ENCODE results near the gene FBLN7. TPM values are rescaled to one million over a fixed set of nuclear protein-coding genes. Genes with fewer than 3 reads are reported as not detected.
"Not testable (repeated sequence)": the region's sequence is repeated elsewhere in the genome, so short reads cannot be mapped to it uniquely, and the experiment has no call there.

Gene FBLN7
- total RNA-seq, 1 experiment from 2014 or later: 0.04 TPM

DNA sequence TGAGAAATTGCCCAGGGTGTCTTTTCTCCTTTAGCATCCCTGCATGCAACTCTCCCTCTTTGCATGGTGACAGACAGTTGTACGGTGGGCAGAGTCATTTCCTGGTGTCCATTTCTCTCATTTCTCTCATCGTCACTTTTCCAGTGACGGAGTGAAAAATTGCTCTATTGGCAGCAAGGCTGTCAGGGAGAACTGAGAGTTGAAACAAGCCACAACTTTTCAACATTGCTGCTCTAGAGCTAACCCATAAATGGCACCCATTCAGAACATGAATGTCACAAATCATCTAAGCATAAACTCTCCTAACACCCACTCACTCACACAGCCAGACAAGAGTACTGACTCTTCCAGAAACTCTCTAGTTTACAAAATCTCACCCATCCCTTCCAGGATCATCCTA lies 61.0 kb downstream of the FBLN7 start:
- DNase-seq: no peak
- no peak overlapping the region for H3K27ac ChIP-seq
- no peak overlapping the region for H3K4me3 ChIP-seq
- H3K9me3 ChIP-seq (replicated peaks): peaks cover under 1% of the 10 kb centered on the region
- H3K4me1 ChIP-seq: no peaks in the 10 kb centered on the region
- H3K36me3 ChIP-seq: no peaks in the 10 kb centered on the region
- H3K27me3 ChIP-seq: no peaks in the 10 kb centered on the region

DNA sequence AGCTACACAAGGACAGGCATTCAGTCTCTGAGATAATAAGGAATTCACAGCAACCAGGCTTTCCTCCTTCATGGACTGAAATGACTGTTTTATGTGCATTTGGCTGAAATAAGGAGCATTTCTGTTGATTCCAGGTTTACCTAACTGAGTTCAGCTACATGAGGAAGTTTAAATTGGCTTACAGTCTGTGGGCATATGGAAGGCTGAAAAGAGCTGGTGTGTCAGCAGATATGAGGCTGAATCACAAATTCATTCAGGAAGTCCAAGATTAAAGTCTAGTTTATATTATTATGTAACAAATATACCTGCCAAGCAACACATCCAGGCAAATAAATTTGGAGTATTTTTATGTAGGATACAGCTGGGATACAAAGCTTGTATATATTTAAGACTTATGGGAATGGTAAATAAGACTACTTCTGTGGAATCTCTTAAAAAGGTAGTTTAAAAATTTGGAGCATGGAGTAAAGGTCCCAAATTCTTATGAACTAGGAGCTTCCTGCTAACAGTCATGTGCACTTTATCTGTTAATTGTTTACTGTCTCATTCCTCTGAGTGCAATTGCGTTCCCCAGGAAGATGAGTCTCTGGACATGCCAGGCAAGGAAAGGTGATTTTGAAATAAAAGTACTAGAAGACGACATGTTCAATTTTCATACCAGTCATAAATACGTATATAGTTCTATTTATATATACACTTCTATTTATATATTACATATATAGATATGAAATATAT lies 63.7 kb downstream of the FBLN7 start:
- H3K4me3 ChIP-seq: no peak overlapping the region
- H3K4me1 ChIP-seq: no peaks in the 10 kb centered on the region
- no peaks in the 10 kb centered on the region; the same call in 1 of the 2 replicates for H3K36me3 ChIP-seq
- no peak overlapping the region for H3K27ac ChIP-seq
- no peaks in the 10 kb centered on the region for H3K27me3 ChIP-seq
- DNase-seq: no peak
- peaks cover 6% of the 10 kb centered on the region for H3K9me3 ChIP-seq (replicated peaks)

- Histone ChIP-seq H3K36me3 (no peaks in the 10 kb centered on the region; the same call in 1 of the 2 replicates), H3K9me3 (replicated peaks) (peaks cover 6% of the 10 kb centered on the region), H3K27ac (no peak overlapping the region), H3K4me3 (no peak overlapping the region), H3K27me3 (no peaks in the 10 kb centered on the region), H3K4me1 (no peaks in the 10 kb centered on the region)
- DNase-seq: peak in 1 of 2 experiments; percentile 33
Observed at GRCh38 chr2:112204411-112204810, 66.2 kb downstream of the FBLN7 start.

- H3K9me3 ChIP-seq (replicated peaks); H3K4me1 ChIP-seq; H3K27ac ChIP-seq; H3K27me3 ChIP-seq; DNase-seq; H3K4me3 ChIP-seq; H3K36me3 ChIP-seq: not testable (repeated sequence)
Observed at GRCh38 chr2:112207905-112208304, 69.7 kb downstream of the FBLN7 start.

DNA sequence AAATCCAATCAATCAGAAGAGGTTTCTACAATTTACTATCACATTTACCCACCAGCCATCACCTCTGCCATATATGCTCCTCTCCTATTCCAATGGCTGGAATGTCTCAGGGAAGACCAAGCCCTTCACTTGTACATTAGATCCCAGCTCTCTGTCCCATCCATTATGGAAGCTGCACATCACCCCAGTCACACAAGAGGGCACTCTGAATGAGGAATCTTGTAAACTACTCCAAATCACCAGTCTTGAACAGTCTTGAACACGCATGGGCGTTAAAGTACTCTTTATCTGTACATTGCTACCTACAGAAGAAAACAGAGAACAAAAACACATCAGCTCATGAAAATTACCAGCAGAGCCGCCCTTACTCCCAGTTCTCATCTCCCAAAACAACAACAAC lies 78.0 kb downstream of the FBLN7 start:
- Histone ChIP-seq H3K9me3 (replicated peaks) (no peaks in the 10 kb centered on the region), H3K4me3 (no peak overlapping the region), H3K4me1 (no peaks in the 10 kb centered on the region), H3K36me3 (peaks cover 22% of the 10 kb centered on the region), H3K27ac (no peak overlapping the region), H3K27me3 (no peaks in the 10 kb centered on the region)
- no peak for DNase-seq

DNA sequence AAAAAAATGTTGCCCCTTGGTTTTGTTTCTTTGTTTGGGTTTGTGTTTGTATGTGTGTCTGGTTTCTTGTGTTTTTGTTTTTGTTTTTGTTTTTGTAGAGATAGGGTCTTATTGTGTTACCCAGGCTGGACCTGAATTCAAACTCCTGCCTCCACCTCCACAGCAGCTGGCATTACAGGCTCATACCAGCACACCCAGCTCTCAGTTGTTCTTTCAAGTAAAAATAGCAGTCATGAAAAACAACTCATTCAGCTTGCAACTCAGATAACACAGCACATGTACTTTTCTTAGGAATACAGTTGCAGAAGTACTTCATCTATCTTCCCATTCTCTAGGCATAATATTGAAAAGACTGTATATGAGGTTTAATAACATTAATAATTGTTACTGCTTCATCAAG lies 79.7 kb downstream of the FBLN7 start:
- H3K27me3 ChIP-seq: no peaks in the 10 kb centered on the region
- H3K36me3 ChIP-seq: peaks cover 33% of the 10 kb centered on the region
- no peak for DNase-seq
- no peak overlapping the region for H3K27ac ChIP-seq
- no peaks in the 10 kb centered on the region for H3K9me3 ChIP-seq (replicated peaks)
- no peaks in the 10 kb centered on the region for H3K4me1 ChIP-seq
- H3K4me3 ChIP-seq: no peak overlapping the region

GRCh38 chr2:112220186-112220585 lies 82.0 kb downstream of the FBLN7 start:
- peaks cover 37% of the 10 kb centered on the region for H3K36me3 ChIP-seq
- H3K4me3 ChIP-seq: no peak overlapping the region
- H3K9me3 ChIP-seq (replicated peaks): no peaks in the 10 kb centered on the region

GRCh38 chr2:112220831-112221230 lies 82.6 kb downstream of the FBLN7 start:
- H3K27me3 ChIP-seq: no peaks in the 10 kb centered on the region
- DNase-seq: no peak
- H3K4me3 ChIP-seq: no peak overlapping the region
- no peaks in the 10 kb centered on the region for H3K9me3 ChIP-seq (replicated peaks)
- H3K4me1 ChIP-seq: no peaks in the 10 kb centered on the region
- no peak overlapping the region for H3K27ac ChIP-seq
- peaks cover 32% of the 10 kb centered on the region for H3K36me3 ChIP-seq

More at GRCh38 chr2:112220186-112220585, 82.0 kb downstream of the FBLN7 start:
- Histone ChIP-seq H3K27ac (no peak overlapping the region), H3K27me3 (no peaks in the 10 kb centered on the region), H3K4me1 (no peaks in the 10 kb centered on the region)
- no peak for DNase-seq

GRCh38 chr2:112229348-112229747 lies 91.2 kb downstream of the FBLN7 start:
- Histone ChIP-seq H3K9me3 (replicated peaks) (no peaks in the 10 kb centered on the region), H3K27ac (peak overlapping the region; percentile 41), H3K4me3 (no peak overlapping the region), H3K27me3 (no peaks in the 10 kb centered on the region), H3K36me3 (peaks cover 35% of the 10 kb centered on the region), H3K4me1 (peaks cover 3% of the 10 kb centered on the region; the same call in 1 of the 2 replicates)
- peak; percentile 46 to 54 for DNase-seq

DNA sequence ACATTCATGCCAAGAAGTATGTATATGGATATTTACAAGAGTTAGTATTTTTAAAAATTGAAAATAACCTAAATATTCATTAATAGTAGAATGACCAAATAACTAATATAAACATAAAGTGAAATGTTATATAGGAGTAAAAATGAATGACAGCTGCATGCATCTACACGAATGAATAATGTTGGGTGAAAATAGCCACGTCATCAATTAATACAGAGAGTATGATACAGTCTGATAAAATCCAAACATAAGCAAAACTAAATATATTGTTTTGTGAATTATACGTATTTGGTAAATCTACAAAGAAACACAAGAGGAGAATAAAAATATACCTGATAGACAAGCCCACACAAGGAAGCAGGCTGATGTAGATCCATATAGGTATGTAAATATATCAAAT lies 92.2 kb downstream of the FBLN7 start:
- no peak overlapping the region for H3K4me3 ChIP-seq
- H3K27ac ChIP-seq: no peak overlapping the region
- H3K27me3 ChIP-seq: no peaks in the 10 kb centered on the region
- no peaks in the 10 kb centered on the region for H3K9me3 ChIP-seq (replicated peaks)
- no peak for DNase-seq
- H3K36me3 ChIP-seq: peaks cover 34% of the 10 kb centered on the region
- peaks cover 3% of the 10 kb centered on the region; the same call in 1 of the 2 replicates for H3K4me1 ChIP-seq

Other genes starting within 250 kb of the FBLN7 start
- 6.7 and 6.8 TPM in 2 replicates for gene MERTK, start 239.8 kb upstream of the FBLN7 start, total RNA-seq (2014; rRNA removed; shearing (Covaris generic))
- gene TMEM87B, start 83.1 kb upstream of the FBLN7 start, total RNA-seq (2014; rRNA removed; shearing (Covaris generic)): 6.9 and 9.1 TPM in 2 replicates
- gene ZC3H8, start 116.7 kb downstream of the FBLN7 start, total RNA-seq (2014; rRNA removed; shearing (Covaris generic)): 23.4 and 24.1 TPM in 2 replicates
- gene ZC3H6, start 137.2 kb downstream of the FBLN7 start, total RNA-seq (2014; rRNA removed; shearing (Covaris generic)): 1.4 and 1.6 TPM in 2 replicates

Data from SJCRH30 (cell line).